Measurements from ENCODE around the gene IFTAP.

- TF ChIP-seq ZSCAN18 (CRISPR knock-in tag; IDR thresholded peaks at IDR 0.05) (no peak), TEAD4 (CRISPR knock-in tag; IDR thresholded peaks at IDR 0.05) (no peak), USF2 (CRISPR knock-in tag; IDR thresholded peaks at IDR 0.05) (no peak), ESRRA (CRISPR knock-in tag; IDR thresholded peaks at IDR 0.05; ENCODE audit: borderline replicate concordance) (no peak), ZNF232 (CRISPR knock-in tag; IDR thresholded peaks at IDR 0.05) (no peak), TP53 (CRISPR knock-in tag; IDR thresholded peaks at IDR 0.05) (no peak), FOXJ3 (CRISPR knock-in tag; IDR thresholded peaks at IDR 0.05; ENCODE audit: borderline replicate concordance) (no peak), STAT6 (CRISPR knock-in tag; conservative IDR thresholded peaks at IDR 0.05; ENCODE audit: low read depth) (no peak), ZBTB21 (CRISPR knock-in tag; IDR thresholded peaks at IDR 0.05; ENCODE audit: borderline replicate concordance) (no peak)
- TF ChIP-seq, protein P1, sequence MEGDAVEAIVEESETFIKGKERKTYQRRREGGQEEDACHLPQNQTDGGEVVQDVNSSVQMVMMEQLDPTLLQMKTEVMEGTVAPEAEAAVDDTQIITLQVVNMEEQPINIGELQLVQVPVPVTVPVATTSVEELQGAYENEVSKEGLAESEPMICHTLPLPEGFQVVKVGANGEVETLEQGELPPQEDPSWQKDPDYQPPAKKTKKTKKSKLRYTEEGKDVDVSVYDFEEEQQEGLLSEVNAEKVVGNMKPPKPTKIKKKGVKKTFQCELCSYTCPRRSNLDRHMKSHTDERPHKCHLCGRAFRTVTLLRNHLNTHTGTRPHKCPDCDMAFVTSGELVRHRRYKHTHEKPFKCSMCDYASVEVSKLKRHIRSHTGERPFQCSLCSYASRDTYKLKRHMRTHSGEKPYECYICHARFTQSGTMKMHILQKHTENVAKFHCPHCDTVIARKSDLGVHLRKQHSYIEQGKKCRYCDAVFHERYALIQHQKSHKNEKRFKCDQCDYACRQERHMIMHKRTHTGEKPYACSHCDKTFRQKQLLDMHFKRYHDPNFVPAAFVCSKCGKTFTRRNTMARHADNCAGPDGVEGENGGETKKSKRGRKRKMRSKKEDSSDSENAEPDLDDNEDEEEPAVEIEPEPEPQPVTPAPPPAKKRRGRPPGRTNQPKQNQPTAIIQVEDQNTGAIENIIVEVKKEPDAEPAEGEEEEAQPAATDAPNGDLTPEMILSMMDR (IDR thresholded peaks at IDR 0.05) = no peak
Observed at GRCh38 chr11:36596880-36597279, 2.6 kb downstream of the IFTAP start.
